ENCODE results near the gene RAB30.

RAB30 gene

GRCh38 chr11:83007909-83008580 is 63.7 kb downstream of the RAB30 start:
- no peak for DNase-seq

- no peak for DNase-seq
Measured at GRCh38 chr11:83007477-83007876, 64.2 kb downstream of the RAB30 start.

GRCh38 chr11:83006877-83007330 is 64.8 kb downstream of the RAB30 start:
- DNase-seq: no peak

DNA sequence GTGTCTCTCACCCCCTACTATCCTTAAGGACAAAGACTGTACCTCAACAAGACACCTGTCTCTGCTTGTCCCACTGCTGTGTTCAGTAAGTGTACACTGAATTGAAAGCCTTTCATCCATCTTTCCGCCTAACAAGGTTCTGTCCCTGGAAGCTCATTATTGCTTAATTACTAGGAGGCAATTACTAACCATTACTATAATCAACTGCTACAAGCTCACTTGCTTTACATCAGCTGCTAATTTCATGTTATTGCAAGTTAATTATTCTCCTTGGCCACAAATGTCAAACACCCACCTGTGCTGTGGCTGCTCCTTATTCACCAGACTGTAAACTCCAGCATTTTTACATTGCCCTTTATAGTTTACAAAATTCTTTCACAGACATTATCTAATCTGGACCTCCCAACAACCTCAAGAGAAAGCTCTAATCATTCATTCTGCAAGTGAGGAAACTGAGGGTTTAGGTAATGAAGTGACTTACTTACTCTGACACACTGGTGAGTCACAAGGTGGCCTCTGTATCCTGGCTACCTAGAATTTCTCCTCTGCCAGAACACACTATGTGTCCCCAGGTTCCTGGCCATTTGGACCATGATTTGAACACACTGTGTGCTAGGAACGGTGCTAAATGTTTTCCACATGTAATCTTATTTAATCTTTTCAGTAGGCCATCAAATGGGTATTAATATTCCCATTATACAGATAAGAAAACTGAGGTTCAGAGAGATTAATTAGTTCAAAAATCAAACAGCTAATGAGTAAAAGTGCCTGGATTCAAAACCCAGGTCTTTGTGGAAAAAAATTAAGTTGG is 66.7 kb downstream of the RAB30 start:
- DNase-seq: no peak

- DNase-seq: no peak
Measured at GRCh38 chr11:83002522-83002921, 69.2 kb downstream of the RAB30 start.

- no peak for DNase-seq
Measured at GRCh38 chr11:83002053-83002452, 69.6 kb downstream of the RAB30 start.

GRCh38 chr11:83000381-83000780 is 71.3 kb downstream of the RAB30 start:
- DNase-seq: no peak

- DNase-seq: no peak
Measured at GRCh38 chr11:82999232-82999631, 72.5 kb downstream of the RAB30 start.

- no peak for DNase-seq
Measured at GRCh38 chr11:82998697-82999096, 73.0 kb downstream of the RAB30 start.

DNA sequence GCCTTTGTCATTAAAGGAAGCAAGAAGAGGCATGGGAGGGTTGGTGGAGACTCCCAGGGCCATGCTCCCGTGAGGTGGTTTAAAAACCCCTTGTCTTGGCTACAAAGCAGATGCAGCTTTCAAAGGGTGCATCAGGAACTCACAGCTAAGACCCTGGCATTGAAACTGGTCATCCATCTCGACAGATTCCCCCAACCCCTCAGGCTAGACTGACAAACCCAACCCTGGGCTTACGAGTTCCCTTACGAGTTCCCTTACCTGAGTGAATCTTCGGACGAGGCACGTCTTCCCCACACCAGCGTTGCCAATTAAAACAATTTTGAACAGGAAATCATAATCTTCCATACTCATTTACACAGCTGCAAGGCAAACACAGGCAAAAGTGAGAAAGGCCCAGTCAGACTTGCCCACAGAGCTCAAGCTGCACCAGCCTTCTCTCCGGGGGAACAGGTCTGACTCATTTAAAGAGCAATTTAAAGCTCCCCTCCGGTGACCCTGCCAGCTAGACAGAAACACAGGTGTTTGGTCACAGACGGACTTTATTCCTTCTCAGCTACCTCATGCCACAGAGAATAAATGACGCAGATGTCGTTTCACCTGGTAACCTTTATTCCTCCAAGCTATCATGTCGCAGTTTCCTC is 74.6 kb downstream of the RAB30 start:
- DNase-seq: no peak

DNA sequence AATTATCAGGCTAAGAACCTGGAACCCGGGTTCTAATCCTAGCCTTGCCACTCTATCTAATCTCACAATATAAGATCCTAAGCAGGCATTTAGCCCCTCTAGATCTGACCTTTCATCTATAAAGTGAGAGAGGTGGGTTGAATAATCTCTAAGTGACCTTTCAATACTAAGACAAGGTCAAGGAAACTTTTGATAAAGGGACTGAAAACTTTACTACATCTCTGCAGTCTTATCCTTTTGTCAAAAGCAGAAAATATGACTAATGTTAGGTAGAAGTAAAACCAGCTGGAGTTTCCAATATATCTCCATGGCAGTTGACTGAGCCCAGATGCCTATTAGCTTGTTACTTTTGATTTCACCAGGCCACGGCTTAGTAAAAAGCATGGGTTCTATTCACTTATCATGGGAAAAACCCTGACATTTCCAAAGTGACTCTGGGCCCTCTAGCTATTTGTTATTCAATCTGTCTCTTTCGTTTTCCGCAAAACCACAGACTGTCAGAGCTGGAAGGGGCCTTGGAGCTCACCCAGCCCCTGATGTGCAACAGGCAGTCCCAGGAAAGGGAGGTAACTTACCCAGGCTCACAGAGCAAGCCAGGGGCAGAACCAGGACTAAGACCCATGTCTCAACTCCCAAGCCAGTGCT is 75.8 kb downstream of the RAB30 start:
- DNase-seq: no peak

DNA sequence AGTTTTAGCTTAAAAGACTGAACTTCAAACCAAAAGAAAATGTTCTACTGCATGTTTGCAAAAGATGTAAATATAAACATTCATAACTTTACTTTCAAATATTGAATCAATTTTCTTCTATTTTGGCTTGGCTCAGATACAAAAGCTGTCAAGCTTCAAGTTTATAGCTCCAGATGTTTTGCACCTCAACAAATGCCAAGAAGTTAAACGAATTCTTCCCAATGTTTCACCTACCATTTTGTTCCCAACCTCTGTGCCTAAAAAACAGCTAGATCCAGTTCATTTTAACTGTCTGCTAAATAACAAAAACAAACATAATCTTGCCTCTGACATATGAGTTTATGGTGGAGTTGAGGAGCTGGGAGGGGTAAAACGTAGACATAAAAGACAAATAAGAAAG is 76.5 kb downstream of the RAB30 start:
- no peak for DNase-seq

DNA sequence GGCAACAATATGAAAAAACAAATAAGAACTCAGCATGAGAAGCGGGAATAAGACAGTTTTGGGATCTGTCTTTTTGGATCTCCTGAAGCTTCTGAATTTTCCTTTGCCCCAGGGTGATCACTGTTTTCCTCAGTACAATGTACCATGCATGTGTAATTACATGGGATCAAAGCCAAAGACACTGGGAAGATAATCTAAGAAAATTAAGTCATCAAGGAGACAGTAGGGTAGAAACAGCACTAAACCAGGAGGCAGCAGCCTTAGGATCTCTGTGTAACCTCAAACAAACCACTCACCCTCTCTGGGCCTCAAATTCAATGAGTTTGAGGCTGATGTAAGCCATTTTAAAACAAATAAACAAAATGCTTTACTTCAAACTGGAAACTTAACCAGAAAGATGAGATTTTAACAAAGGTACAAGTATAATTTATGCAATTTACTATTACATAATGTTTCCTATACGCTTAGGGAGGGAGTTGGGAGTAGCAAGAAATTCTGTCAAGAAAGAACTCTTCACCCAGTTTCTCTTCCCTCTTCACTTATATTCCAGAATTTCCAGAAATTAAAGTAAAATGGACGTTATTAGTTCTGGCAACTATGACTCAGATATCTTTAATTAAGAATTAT is 77.0 kb downstream of the RAB30 start:
- no peak for DNase-seq

DNA sequence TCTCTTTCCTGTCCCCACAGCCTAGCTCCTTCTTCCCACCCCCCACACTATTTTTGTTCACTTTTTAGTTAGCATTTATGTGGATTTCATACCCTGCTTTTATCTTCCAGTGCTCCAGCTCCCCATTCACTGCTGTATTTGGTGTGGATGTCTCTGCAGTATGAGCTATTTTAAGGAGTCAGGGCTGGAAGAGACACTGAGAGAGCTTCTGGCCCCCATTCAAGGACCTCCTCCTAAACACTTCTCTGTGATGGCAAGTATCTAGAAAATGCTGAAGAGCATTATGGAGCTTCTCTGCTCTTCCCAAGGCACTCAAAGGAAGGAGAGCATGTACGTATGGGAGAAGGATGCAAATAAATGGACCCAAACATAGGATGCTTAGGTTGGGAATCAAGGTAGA is 79.5 kb downstream of the RAB30 start:
- no peak for DNase-seq

DNA sequence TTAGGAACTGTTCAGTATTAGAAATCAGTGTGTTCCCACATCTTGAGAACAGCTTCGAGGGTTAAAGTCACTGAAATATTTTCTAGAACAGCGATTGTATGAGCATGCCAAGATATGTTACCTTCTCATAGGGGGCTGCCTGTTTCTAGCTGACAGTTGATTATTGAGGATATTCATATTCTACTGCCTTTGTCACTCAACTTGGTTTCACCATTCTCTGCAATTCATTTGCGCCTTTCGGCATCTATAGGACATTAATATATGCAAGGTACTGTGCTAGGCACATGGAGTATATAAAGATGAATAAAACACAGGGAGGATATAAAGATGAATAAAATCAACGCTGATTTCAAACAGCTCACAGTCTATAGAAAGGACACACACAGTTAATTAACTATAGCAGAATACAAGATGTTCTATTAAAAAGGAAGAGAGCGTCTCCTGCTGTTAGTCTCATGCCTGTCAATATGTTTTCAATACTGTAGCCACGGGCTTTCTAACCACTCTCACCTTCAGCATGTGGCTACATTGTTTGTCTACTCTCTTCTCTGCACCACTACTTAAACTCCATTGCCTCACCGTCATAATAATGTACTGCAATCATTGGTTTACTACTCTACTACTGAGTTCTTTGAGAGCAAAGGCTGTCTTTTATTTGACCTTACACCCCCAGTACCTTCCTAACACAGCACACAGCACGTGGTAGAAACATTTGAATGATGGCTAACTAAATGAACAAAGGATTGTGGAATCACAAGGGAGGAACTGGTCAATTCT is 81.9 kb downstream of the RAB30 start:
- no peak for DNase-seq

GRCh38 chr11:82988936-82989627 is 82.6 kb downstream of the RAB30 start:
- no peak for DNase-seq

- no peak for DNase-seq
Measured at GRCh38 chr11:82987997-82988396, 83.7 kb downstream of the RAB30 start.

DNA sequence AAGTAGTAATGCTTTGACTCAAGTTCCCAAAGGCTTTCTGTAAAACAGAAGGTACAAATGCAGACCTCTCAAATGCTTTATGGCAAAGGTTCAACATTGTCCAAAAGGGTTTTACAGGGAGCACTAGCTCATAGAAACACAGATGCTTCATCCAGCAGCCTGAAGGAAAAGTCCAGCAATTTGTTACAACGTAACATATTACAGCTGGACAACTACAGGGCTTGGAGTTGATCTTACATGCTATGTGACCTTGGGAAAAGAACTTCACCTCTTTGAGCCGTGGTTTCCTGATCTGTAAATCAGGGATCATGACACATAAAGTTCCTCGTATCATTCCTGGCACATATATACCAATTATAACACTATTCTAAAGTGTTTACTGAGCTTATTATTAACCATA is 85.3 kb downstream of the RAB30 start:
- no peak for DNase-seq

- no peak for DNase-seq
Measured at GRCh38 chr11:82981852-82982251, 89.8 kb downstream of the RAB30 start.

DNA sequence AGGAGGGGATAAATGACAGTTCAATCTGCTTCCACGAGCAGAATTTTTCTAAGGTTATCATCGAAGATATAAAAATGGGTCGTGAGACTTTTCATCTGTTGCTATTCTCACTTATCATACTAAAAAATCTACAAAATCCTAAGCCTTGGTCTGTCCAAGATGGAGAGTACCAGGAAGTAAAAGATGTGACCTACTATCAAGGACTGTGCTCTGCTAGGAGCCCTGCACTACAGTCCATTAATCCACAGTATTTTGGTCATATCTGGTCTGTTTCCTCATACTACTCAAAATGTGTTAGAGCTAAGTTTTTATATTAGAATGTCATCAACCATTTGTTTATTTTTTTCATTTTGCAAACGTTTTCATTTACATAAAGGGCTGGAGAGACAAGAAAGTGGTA is 90.8 kb downstream of the RAB30 start:
- no peak for DNase-seq

- no peak for DNase-seq
Measured at GRCh38 chr11:82980292-82980691, 91.4 kb downstream of the RAB30 start.

- DNase-seq: no peak
Measured at GRCh38 chr11:82979824-82980223, 91.9 kb downstream of the RAB30 start.
